Measurements from ENCODE around the gene RDH5. TPM values are rescaled to one million over a fixed set of nuclear protein-coding genes. Genes with fewer than 3 reads are reported as not detected.
A peak's percentile ranks its signal among the peaks of the same experiment; 100 is the strongest.

Gene RDH5
- total and polyA plus RNA-seq, 11 donors = 5.9 to 42.4 (median 17.4) TPM

- DNase-seq = peak in 3 of 5 donors; percentile 11 to 28 (median 25)
- Histone ChIP-seq H3K27me3 (no peaks in the 10 kb centered on the region), H3K36me3 (peaks cover 0 to 11% (median 0%) of the 10 kb centered on the region in 9 donors), H3K4me1 (peaks cover 0 to 65% (median 30%) of the 10 kb centered on the region in 12 donors), H3K27ac (peak overlapping the region; percentile 65 to 99 (median 92)), H3K9me3 (no peaks in the 10 kb centered on the region), H3K4me3 (peak overlapping the region; percentile 48 to 87 (median 71))
- intact Hi-C loops (cut with DNase I) = no loop called here
- 23 to 33% (median 28%) methylated on average over 1 to 2 of the region's 2 CpGs for WGBS, 4 donors
- TF ChIP-seq POLR2A (IDR thresholded peaks at IDR 0.05) = no peak
- no peak for TF ChIP-seq CTCF (IDR thresholded peaks at IDR 0.05)
- no peak for ATAC-seq
These were observed 13.5 kb upstream of the RDH5 start for GRCh38 chr12:55706568-55707218.

GRCh38 chr12:55707219-55707671, 12.9 kb upstream of the RDH5 start:
- H3K4me1 ChIP-seq = peaks cover 0 to 60% (median 30%) of the 10 kb centered on the region in 12 donors

GRCh38 chr12:55707841-55708694, 12.1 kb upstream of the RDH5 start, which contains the start of gene ITGA7:
Gene ITGA7 (minus strand): TSS chr12:55707904. CDS start chr12:55707682, 222 bp downstream.
- 0 to 1% (median 1%) methylated on average over 21 to 39 of the region's 39 CpGs for WGBS, 4 donors
- peak within 1 kb of the TSS; percentile 65 to 99 (median 92) for H3K27ac ChIP-seq
- intact Hi-C loops (cut with DNase I) = loop anchor here in 1 of 10 donors (2.0 kb wide), 1 partner anchor 21 kb away; the partner anchor contains the start of gene CD63
- peak in 1 of 2 donors; percentile 24 for TF ChIP-seq POLR2A (IDR thresholded peaks at IDR 0.05)
- no peak for TF ChIP-seq CTCF (IDR thresholded peaks at IDR 0.05)
- no peaks in the 10 kb centered on the region for H3K27me3 ChIP-seq
- peaks cover 0 to 59% (median 26%) of the 10 kb centered on the region in 12 donors for H3K4me1 ChIP-seq
- peak within 1 kb of the TSS; percentile 48 to 87 (median 71) for H3K4me3 ChIP-seq
- peak; percentile 9 to 55 (median 52) for ATAC-seq
- DNase-seq = peak; percentile 86 to 94 (median 92)
- H3K36me3 ChIP-seq = no peaks in the 10 kb centered on the region
- no peaks in the 10 kb centered on the region for H3K9me3 ChIP-seq

More at GRCh38 chr12:55707219-55707671, 12.9 kb upstream of the RDH5 start:
- TF ChIP-seq CTCF (IDR thresholded peaks at IDR 0.05) = no peak
- TF ChIP-seq POLR2A (IDR thresholded peaks at IDR 0.05) = no peak
- no peaks in the 10 kb centered on the region for H3K9me3 ChIP-seq
- intact Hi-C loops (cut with DNase I) = no loop called here
- 0 to 15% (median 7%) methylated on average over 12 to 22 of the region's 22 CpGs for WGBS, 4 donors
- H3K4me3 ChIP-seq = peak overlapping the region; percentile 48 to 87 (median 71)
- H3K36me3 ChIP-seq = peaks cover 0 to 7% (median 0%) of the 10 kb centered on the region in 9 donors
- DNase-seq (peak in 3 of 5 donors; percentile 36 to 72 (median 61)), ATAC-seq (no peak)
- peak overlapping the region; percentile 65 to 99 (median 92) for H3K27ac ChIP-seq
- no peaks in the 10 kb centered on the region for H3K27me3 ChIP-seq

Measured in heart left ventricle (tissue), 16 donors.